ENCODE results near the gene NRSN2. TPM values are rescaled to one million over a fixed set of nuclear protein-coding genes. Genes with fewer than 3 reads are reported as not detected.

NRSN2 gene
- polyA plus RNA-seq, 1 of the 3 experiments (the other 2 are of a cell fraction): 146 TPM

DNA sequence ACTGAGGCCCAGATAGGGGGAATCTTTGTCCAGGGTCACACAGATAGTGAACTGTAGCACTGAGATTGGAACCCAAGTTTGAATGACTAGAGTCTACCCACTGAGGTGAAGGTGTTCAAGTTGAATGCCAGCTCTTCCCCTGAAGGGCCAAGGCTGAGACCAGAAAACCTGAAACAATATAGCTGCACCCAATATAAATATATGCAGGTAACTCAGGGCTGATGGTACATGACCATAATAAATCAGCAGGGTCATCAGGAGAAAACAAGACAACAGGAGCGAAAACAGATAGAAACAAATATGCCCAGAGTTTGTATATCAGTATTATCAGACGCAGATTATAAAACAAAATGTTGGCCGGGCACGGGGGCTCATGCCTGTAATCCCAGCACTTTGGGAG lies 57.2 kb downstream of the NRSN2 start (continued):
- TF ChIP-seq, protein P1, sequence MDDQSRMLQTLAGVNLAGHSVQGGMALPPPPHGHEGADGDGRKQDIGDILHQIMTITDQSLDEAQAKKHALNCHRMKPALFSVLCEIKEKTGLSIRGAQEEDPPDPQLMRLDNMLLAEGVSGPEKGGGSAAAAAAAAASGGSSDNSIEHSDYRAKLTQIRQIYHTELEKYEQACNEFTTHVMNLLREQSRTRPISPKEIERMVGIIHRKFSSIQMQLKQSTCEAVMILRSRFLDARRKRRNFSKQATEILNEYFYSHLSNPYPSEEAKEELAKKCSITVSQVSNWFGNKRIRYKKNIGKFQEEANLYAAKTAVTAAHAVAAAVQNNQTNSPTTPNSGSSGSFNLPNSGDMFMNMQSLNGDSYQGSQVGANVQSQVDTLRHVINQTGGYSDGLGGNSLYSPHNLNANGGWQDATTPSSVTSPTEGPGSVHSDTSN (IDR thresholded peaks at IDR 0.05): no peak
- TF ChIP-seq POLR2AphosphoS5 (IDR thresholded peaks at IDR 0.05; ENCODE audit: low read depth, low read length) (no peak), CHD2 (IDR thresholded peaks at IDR 0.05; ENCODE audit: low read length, partially characterized antibody) (no peak), YY1 (IDR thresholded peaks at IDR 0.05; ENCODE audit: low read depth) (no peak)
- TF ChIP-seq, protein P2, sequence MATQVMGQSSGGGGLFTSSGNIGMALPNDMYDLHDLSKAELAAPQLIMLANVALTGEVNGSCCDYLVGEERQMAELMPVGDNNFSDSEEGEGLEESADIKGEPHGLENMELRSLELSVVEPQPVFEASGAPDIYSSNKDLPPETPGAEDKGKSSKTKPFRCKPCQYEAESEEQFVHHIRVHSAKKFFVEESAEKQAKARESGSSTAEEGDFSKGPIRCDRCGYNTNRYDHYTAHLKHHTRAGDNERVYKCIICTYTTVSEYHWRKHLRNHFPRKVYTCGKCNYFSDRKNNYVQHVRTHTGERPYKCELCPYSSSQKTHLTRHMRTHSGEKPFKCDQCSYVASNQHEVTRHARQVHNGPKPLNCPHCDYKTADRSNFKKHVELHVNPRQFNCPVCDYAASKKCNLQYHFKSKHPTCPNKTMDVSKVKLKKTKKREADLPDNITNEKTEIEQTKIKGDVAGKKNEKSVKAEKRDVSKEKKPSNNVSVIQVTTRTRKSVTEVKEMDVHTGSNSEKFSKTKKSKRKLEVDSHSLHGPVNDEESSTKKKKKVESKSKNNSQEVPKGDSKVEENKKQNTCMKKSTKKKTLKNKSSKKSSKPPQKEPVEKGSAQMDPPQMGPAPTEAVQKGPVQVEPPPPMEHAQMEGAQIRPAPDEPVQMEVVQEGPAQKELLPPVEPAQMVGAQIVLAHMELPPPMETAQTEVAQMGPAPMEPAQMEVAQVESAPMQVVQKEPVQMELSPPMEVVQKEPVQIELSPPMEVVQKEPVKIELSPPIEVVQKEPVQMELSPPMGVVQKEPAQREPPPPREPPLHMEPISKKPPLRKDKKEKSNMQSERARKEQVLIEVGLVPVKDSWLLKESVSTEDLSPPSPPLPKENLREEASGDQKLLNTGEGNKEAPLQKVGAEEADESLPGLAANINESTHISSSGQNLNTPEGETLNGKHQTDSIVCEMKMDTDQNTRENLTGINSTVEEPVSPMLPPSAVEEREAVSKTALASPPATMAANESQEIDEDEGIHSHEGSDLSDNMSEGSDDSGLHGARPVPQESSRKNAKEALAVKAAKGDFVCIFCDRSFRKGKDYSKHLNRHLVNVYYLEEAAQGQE (IDR thresholded peaks at IDR 0.05; ENCODE audit: low read depth, low read length): no peak

Other genes with a start within 250 kb of the NRSN2 start
- not detected in 2 replicates for gene DEFB126, start 204.5 kb upstream of the NRSN2 start, polyA plus RNA-seq (2012; rRNA removed)
- gene DEFB127, start 189.7 kb upstream of the NRSN2 start, polyA plus RNA-seq (2012; rRNA removed): not detected in 2 replicates
- not detected in 2 replicates for gene DEFB128, start 157.4 kb upstream of the NRSN2 start, polyA plus RNA-seq (2012; rRNA removed)
- not detected in 2 replicates for gene DEFB129, start 119.9 kb upstream of the NRSN2 start, polyA plus RNA-seq (2012; rRNA removed)
- not detected in 2 replicates for gene DEFB132, start 89.4 kb upstream of the NRSN2 start, polyA plus RNA-seq (2012; rRNA removed)
- gene C20orf96, start 56.4 kb upstream of the NRSN2 start, polyA plus RNA-seq (2012; rRNA removed): 16.6 and 19.4 TPM in 2 replicates
- 9.0 and 9.5 TPM in 2 replicates for gene ZCCHC3, start 49.5 kb upstream of the NRSN2 start, polyA plus RNA-seq (2012; rRNA removed)
- 7.0 and 11.3 TPM in 2 replicates for gene SOX12, start 21.6 kb upstream of the NRSN2 start, polyA plus RNA-seq (2012; rRNA removed)
- 13.2 and 16.6 TPM in 2 replicates for gene TRIB3, start 33.6 kb downstream of the NRSN2 start, polyA plus RNA-seq (2012; rRNA removed)
- 94.3 and 105 TPM in 2 replicates for gene RBCK1, start 61.2 kb downstream of the NRSN2 start, polyA plus RNA-seq (2012; rRNA removed)
- gene TBC1D20, start 115.4 kb downstream of the NRSN2 start, polyA plus RNA-seq (2012; rRNA removed): 27.7 and 37.7 TPM in 2 replicates
- gene CSNK2A1, start 196.7 kb downstream of the NRSN2 start, polyA plus RNA-seq (2012; rRNA removed): 61.9 and 71.4 TPM in 2 replicates